ENCODE data around the gene HEY2.
"Not testable (repeated sequence)": the region's sequence is repeated elsewhere in the genome, so short reads cannot be mapped to it uniquely, and the experiment has no call there.

Gene HEY2

GRCh38 chr6:125794342-125795137, 45.1 kb downstream of the HEY2 start:
- Histone ChIP-seq H3K9me3 (ENCODE audit: control insufficient read depth in 1 of 2, low read length in 2 of 2) (no peaks in the 10 kb centered on the region), H3K9ac (ENCODE audit: low read depth in 1 of 2, low read length in 2 of 2) (no peak overlapping the region), H3K27ac (ENCODE audit: low read depth, low read length) (no peak overlapping the region), H3K4me1 (ENCODE audit: control insufficient read depth in 1 of 2, insufficient read depth in 2 of 2, low read length in 2 of 2) (peaks cover 40 to 63% of the 10 kb centered on the region in 2 donors), H3K36me3 (ENCODE audit: control insufficient read depth in 1 of 2, insufficient read depth in 2 of 2, low read length in 2 of 2) (no peaks in the 10 kb centered on the region), H3K27me3 (ENCODE audit: control insufficient read depth in 1 of 2, insufficient read depth in 2 of 2, low read length in 2 of 2) (no peaks in the 10 kb centered on the region), H3K4me3 (ENCODE audit: low read depth in 1 of 2, low read length in 2 of 2) (no peak overlapping the region)

DNA sequence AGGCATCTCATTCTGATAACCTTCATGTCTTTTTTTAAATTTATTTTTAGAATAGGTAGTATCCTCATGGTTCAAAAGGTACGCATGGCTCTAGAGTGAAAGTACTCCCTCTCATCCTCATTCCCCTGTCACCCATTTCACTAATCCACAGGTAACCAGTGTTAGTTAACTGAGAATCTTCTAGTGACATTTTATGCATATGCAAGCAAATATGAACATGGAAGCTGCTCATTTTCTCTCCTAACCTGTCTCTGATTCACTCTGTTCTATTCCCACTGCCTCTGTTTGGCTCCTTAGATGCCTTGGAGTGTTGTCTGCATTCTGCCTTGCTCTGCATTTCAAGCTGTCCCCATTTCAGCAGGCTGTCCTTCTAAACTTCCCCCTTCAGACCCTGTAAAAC, 45.9 kb downstream of the HEY2 start:
- no peak overlapping the region for H3K4me3 ChIP-seq (ENCODE audit: low read depth in 1 of 2, low read length in 2 of 2)
- no peak overlapping the region for H3K27ac ChIP-seq (ENCODE audit: low read depth, low read length)
- no peaks in the 10 kb centered on the region for H3K9me3 ChIP-seq (ENCODE audit: control insufficient read depth in 1 of 2, low read length in 2 of 2)
- H3K27me3 ChIP-seq (ENCODE audit: control insufficient read depth in 1 of 2, insufficient read depth in 2 of 2, low read length in 2 of 2) = no peaks in the 10 kb centered on the region
- H3K9ac ChIP-seq (ENCODE audit: low read depth in 1 of 2, low read length in 2 of 2) = no peak overlapping the region
- peaks cover 36 to 64% of the 10 kb centered on the region in 2 donors for H3K4me1 ChIP-seq (ENCODE audit: control insufficient read depth in 1 of 2, insufficient read depth in 2 of 2, low read length in 2 of 2)
- H3K36me3 ChIP-seq (ENCODE audit: control insufficient read depth in 1 of 2, insufficient read depth in 2 of 2, low read length in 2 of 2) = no peaks in the 10 kb centered on the region

- H3K9me3 ChIP-seq (ENCODE audit: control insufficient read depth in 1 of 2, low read length in 2 of 2) = no peaks in the 10 kb centered on the region
- H3K4me1 ChIP-seq (ENCODE audit: control insufficient read depth in 1 of 2, insufficient read depth in 2 of 2, low read length in 2 of 2) = peaks cover 39 to 68% of the 10 kb centered on the region in 2 donors
- no peak overlapping the region for H3K9ac ChIP-seq (ENCODE audit: low read depth in 1 of 2, low read length in 2 of 2)
- no peaks in the 10 kb centered on the region for H3K27me3 ChIP-seq (ENCODE audit: control insufficient read depth in 1 of 2, insufficient read depth in 2 of 2, low read length in 2 of 2)
- H3K4me3 ChIP-seq (ENCODE audit: low read depth in 1 of 2, low read length in 2 of 2) = peak overlapping the region in 1 of 2 donors; percentile 30
- peak overlapping the region; percentile 5 for H3K27ac ChIP-seq (ENCODE audit: low read depth, low read length)
- H3K36me3 ChIP-seq (ENCODE audit: control insufficient read depth in 1 of 2, insufficient read depth in 2 of 2, low read length in 2 of 2) = no peaks in the 10 kb centered on the region
Measured at GRCh38 chr6:125797120-125797885, 47.9 kb downstream of the HEY2 start.

DNA sequence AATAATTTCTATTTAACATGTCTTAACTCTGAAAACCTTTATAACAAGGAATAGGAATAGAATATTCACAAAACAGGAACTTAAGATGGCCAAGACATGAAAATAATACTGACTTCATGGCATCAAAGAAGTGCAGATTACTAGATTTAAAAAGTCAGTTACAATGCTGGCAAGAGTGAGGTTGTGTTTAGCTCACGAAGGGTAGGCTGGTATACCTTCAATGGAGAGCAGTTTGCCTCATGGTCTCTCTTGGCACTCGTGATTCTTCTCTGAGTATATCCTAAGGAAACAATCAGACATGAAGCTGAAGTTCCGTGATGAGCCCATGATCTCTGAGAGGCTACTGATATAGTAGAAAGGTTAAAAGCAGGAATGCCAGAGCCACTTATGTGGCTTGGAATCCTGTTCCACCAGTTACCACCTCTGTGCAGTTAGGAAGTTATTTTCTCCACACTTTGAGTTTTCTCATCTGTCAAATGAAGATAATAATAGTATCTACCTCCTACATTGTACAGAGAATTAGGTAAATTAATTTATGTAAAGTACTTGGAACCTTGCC, 48.5 kb downstream of the HEY2 start:
- Histone ChIP-seq H3K27me3 (ENCODE audit: control insufficient read depth in 1 of 2, insufficient read depth in 2 of 2, low read length in 2 of 2) (no peaks in the 10 kb centered on the region), H3K4me1 (ENCODE audit: control insufficient read depth in 1 of 2, insufficient read depth in 2 of 2, low read length in 2 of 2) (peaks cover 45 to 66% of the 10 kb centered on the region in 2 donors), H3K27ac (ENCODE audit: low read depth, low read length) (no peak overlapping the region), H3K36me3 (ENCODE audit: control insufficient read depth in 1 of 2, insufficient read depth in 2 of 2, low read length in 2 of 2) (no peaks in the 10 kb centered on the region), H3K9me3 (ENCODE audit: control insufficient read depth in 1 of 2, low read length in 2 of 2) (no peaks in the 10 kb centered on the region), H3K4me3 (ENCODE audit: low read depth in 1 of 2, low read length in 2 of 2) (peak overlapping the region in 1 of 2 donors; percentile 30), H3K9ac (ENCODE audit: low read depth in 1 of 2, low read length in 2 of 2) (no peak overlapping the region)

DNA sequence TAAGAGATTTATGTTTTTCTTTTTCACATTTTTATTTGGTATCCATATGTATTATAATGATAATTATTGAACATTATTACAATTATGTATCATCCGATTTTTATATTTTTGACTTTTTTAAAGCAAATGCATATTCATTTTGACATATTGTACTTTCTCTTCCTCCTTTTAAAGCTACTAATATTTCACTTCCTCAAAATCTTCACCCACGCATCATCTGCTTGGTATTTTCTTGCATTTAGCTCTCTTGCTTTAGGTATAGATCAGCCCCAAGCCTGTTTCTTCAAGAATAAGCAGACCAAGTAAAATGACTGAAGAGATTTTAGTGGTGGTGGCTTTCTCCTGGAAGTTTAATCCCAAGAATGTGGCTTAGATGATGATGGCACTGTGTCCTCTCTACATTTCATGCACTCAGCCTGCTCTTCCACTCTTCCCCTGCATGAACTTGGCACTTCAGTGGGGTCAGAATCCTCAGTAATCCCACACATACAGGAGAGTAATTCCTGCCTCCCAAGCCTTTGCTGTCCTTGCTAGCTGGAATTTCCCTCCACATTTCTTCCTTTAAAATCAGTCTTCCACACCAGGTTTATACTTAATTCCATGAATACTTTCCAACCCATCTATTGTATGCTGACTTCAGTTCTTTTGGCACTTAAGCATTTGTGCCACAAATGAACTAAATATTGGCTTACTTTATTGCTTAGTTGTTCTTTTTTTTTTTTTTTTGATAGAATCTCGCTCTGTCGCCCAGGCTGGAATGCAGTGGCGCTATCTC, 49.5 kb downstream of the HEY2 start:
- Histone ChIP-seq H3K36me3 (ENCODE audit: control insufficient read depth in 1 of 2, insufficient read depth in 2 of 2, low read length in 2 of 2) (no peaks in the 10 kb centered on the region), H3K4me3 (ENCODE audit: low read depth in 1 of 2, low read length in 2 of 2) (no peak overlapping the region), H3K9me3 (ENCODE audit: control insufficient read depth in 1 of 2, low read length in 2 of 2) (no peaks in the 10 kb centered on the region), H3K27me3 (ENCODE audit: control insufficient read depth in 1 of 2, insufficient read depth in 2 of 2, low read length in 2 of 2) (no peaks in the 10 kb centered on the region), H3K9ac (ENCODE audit: low read depth in 1 of 2, low read length in 2 of 2) (peak overlapping the region in 1 of 2 donors; percentile 29), H3K27ac (ENCODE audit: low read depth, low read length) (no peak overlapping the region), H3K4me1 (ENCODE audit: control insufficient read depth in 1 of 2, insufficient read depth in 2 of 2, low read length in 2 of 2) (peaks cover 49 to 67% of the 10 kb centered on the region in 2 donors)

GRCh38 chr6:125802383-125802782, 53.0 kb downstream of the HEY2 start:
- Histone ChIP-seq H3K36me3 (ENCODE audit: control insufficient read depth in 1 of 2, insufficient read depth in 2 of 2, low read length in 2 of 2) (no peaks in the 10 kb centered on the region), H3K4me3 (ENCODE audit: low read depth in 1 of 2, low read length in 2 of 2) (no peak overlapping the region), H3K9ac (ENCODE audit: low read depth in 1 of 2, low read length in 2 of 2) (no peak overlapping the region), H3K27me3 (ENCODE audit: control insufficient read depth in 1 of 2, insufficient read depth in 2 of 2, low read length in 2 of 2) (no peaks in the 10 kb centered on the region), H3K9me3 (ENCODE audit: control insufficient read depth in 1 of 2, low read length in 2 of 2) (no peaks in the 10 kb centered on the region), H3K27ac (ENCODE audit: low read depth, low read length) (no peak overlapping the region), H3K4me1 (ENCODE audit: control insufficient read depth in 1 of 2, insufficient read depth in 2 of 2, low read length in 2 of 2) (peaks cover 61 to 64% of the 10 kb centered on the region in 2 donors)

DNA sequence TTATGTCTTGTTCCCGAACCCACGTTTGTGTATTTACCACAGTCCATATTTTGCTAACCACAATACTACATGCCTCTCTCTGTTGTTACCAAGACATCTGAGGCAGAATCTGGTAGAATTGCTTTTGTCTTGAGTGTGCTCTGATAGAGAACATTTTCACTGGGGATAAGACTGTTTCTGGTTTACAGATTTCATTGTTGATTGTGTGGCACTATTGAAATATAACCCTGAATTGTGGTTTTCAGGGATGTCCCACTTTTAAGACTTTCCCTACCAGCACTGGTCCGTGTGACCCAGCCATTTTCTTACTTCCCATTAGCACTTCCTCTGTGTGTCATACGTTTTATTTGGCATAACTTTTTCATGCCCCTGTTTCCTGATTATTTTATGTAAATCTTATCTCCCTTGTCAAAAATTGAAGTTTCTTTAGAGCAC, 53.5 kb downstream of the HEY2 start:
- H3K36me3 ChIP-seq (ENCODE audit: control insufficient read depth in 1 of 2, insufficient read depth in 2 of 2, low read length in 2 of 2) = peaks cover 0 to 1% of the 10 kb centered on the region in 2 donors
- H3K9me3 ChIP-seq (ENCODE audit: control insufficient read depth in 1 of 2, low read length in 2 of 2) = no peaks in the 10 kb centered on the region
- H3K4me1 ChIP-seq (ENCODE audit: control insufficient read depth in 1 of 2, insufficient read depth in 2 of 2, low read length in 2 of 2) = peaks cover 63 to 64% of the 10 kb centered on the region in 2 donors
- H3K4me3 ChIP-seq (ENCODE audit: low read depth in 1 of 2, low read length in 2 of 2) = no peak overlapping the region
- H3K27me3 ChIP-seq (ENCODE audit: control insufficient read depth in 1 of 2, insufficient read depth in 2 of 2, low read length in 2 of 2) = no peaks in the 10 kb centered on the region
- no peak overlapping the region for H3K9ac ChIP-seq (ENCODE audit: low read depth in 1 of 2, low read length in 2 of 2)
- H3K27ac ChIP-seq (ENCODE audit: low read depth, low read length) = no peak overlapping the region

DNA sequence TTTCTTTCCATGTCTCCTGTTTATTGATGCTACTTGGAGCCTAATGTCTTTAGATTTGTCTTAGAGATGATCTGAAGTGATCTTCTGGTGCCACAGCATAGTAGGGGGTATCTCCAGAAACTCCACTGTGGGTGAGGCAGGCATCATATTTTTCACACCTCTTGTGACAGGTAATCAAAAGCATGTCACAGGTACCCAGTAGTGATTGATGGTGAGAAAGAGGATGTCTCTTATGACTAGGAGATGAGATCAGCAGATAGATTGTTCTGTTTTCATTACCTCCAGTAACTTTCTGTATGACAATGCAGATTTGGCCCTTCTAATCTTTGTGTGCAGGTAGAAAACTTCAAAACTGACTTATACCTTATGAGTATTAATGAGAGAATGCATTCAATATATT, 54.8 kb downstream of the HEY2 start:
- no peak overlapping the region for H3K4me3 ChIP-seq (ENCODE audit: low read depth in 1 of 2, low read length in 2 of 2)
- H3K27me3 ChIP-seq (ENCODE audit: control insufficient read depth in 1 of 2, insufficient read depth in 2 of 2, low read length in 2 of 2) = no peaks in the 10 kb centered on the region
- H3K9me3 ChIP-seq (ENCODE audit: control insufficient read depth in 1 of 2, low read length in 2 of 2) = no peaks in the 10 kb centered on the region
- H3K27ac ChIP-seq (ENCODE audit: low read depth, low read length) = no peak overlapping the region
- peaks cover 0 to 4% of the 10 kb centered on the region in 2 donors for H3K36me3 ChIP-seq (ENCODE audit: control insufficient read depth in 1 of 2, insufficient read depth in 2 of 2, low read length in 2 of 2)
- no peak overlapping the region for H3K9ac ChIP-seq (ENCODE audit: low read depth in 1 of 2, low read length in 2 of 2)
- peaks cover 59 to 63% of the 10 kb centered on the region in 2 donors for H3K4me1 ChIP-seq (ENCODE audit: control insufficient read depth in 1 of 2, insufficient read depth in 2 of 2, low read length in 2 of 2)

- H3K4me3 ChIP-seq (ENCODE audit: low read depth in 1 of 2, low read length in 2 of 2); H3K27me3 ChIP-seq (ENCODE audit: control insufficient read depth in 1 of 2, insufficient read depth in 2 of 2, low read length in 2 of 2); H3K36me3 ChIP-seq (ENCODE audit: control insufficient read depth in 1 of 2, insufficient read depth in 2 of 2, low read length in 2 of 2); H3K9me3 ChIP-seq (ENCODE audit: control insufficient read depth in 1 of 2, low read length in 2 of 2); H3K9ac ChIP-seq (ENCODE audit: low read depth in 1 of 2, low read length in 2 of 2); H3K27ac ChIP-seq (ENCODE audit: low read depth, low read length): not testable (repeated sequence)
- peaks cover 55 to 56% of the 10 kb centered on the region in 2 donors for H3K4me1 ChIP-seq (ENCODE audit: control insufficient read depth in 1 of 2, insufficient read depth in 2 of 2, low read length in 2 of 2)
Measured at GRCh38 chr6:125804866-125805425, 55.5 kb downstream of the HEY2 start.

Measured in duodenal mucosa (tissue), 2 donors.